ENCODE results near the gene NDUFS7.

- no peak for TF ChIP-seq CTCF (IDR thresholded peaks at IDR 0.05)
- no peak for TF ChIP-seq EZH2 (IDR thresholded peaks at IDR 0.05)
- no peak for TF ChIP-seq EZH2phosphoT487 (IDR thresholded peaks at IDR 0.05)
Observed at GRCh38 chr19:1417145-1417544, 33.4 kb downstream of the NDUFS7 start.

All from neural progenitor cell (in vitro differentiated cells).